Mucosa of stomach (tissue), 1 donor: ENCODE data around the gene KCNQ1.

ENCODE experiments used
- H3K27me3 ChIP-seq: one replicate; pipeline ENCODE4 v1.7.0; 2013; ENCODE audit warnings: mild to moderate bottlenecking, low read length; ENCODE audit not compliant: control insufficient read depth, insufficient read depth
- H3K36me3 ChIP-seq: one replicate; pipeline ENCODE4 v1.7.0; 2013; ENCODE audit warnings: low read length; ENCODE audit not compliant: control insufficient read depth, insufficient read depth
- H3K4me1 ChIP-seq: one replicate; pipeline ENCODE4 v1.7.0; 2013; ENCODE audit warnings: mild to moderate bottlenecking, low read length; ENCODE audit not compliant: control insufficient read depth, insufficient read depth
- H3K4me3 ChIP-seq: one replicate; pipeline ENCODE4 v1.7.0; 2013; ENCODE audit warnings: low read length
- H3K9ac ChIP-seq: one replicate; pipeline ENCODE4 v1.7.0; 2013; ENCODE audit warnings: mild to moderate bottlenecking, low read length, moderate library complexity
- H3K9me3 ChIP-seq: one replicate; pipeline ENCODE4 v1.7.0; 2013; ENCODE audit warnings: mild to moderate bottlenecking, low read length, moderate library complexity; ENCODE audit not compliant: control insufficient read depth
- donor health status: Pancreatic carcinoma.

The KCNQ1 gene

DNA sequence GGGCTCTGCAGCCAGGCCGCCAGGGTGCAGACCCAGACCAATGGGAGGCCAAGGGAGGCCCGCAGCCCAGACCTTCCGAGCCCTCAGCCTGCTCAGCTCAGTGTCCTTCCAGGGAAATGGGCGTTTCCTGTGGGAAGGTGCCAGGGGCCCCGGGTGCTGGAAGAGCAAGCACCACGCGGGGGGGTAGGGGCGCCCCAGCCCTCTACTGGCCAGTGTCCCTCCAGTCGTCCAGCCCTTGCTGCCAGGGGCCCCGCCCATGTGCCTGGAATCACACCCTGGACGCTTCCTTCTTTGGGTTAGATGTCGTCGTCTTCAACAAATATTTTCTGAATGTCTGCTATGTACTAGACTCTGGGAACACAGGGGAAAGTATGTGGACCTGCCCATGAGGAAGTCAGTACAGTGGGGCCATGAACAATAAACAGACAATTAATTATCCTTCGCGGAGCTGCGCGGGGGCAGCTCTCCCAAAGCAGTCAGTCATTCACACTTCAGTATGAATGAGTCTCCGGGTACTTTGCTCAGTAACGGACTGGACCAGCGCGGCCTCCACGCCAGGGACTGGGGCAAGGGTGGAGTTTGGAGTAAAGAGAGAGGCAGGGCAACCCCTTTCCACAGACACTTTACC is 380.6 kb downstream of the KCNQ1 start:
- H3K4me1 ChIP-seq: peaks cover 17% of the 10 kb centered on the region

DNA sequence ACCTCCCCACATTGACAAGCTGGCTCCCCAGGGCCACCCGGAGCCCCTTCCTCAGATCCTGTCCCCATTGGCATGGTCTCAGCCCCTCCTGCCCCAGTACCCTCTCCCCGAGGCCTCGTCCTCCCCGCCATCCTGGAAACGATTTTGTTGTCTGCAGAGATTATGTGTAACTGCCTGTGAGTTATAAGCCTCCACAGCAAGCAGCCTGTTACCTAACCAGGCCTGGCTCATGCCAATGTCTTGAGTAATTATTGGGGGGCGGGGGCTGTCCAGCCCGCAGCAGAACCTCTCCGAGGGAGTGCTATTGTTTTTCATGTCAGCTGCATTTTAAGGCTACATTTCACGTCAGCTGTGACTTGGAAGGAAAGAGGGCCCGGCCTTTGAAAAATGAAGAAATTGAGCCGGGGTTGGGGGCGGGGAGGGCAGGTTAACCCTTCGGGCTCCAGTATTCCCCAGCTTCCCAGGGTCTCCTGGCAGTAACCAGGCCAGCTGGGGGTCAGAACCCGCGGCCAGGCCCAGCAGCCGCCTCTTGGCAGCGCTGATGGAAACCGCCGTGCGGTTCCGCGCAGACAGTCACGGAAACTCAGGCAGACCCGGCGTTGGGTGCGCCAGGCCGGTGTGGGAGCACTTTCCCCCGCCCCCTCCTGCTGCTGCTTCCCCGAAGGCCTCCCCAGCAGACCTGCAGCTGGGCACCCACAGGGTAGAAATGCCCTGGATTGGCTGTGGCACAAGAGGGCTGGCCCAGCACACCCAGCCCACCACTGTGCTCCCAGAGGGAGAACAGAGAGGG is 381.3 kb downstream of the KCNQ1 start:
- Histone ChIP-seq H3K4me1 (peaks cover 17% of the 10 kb centered on the region), H3K27me3 (peaks cover 5% of the 10 kb centered on the region), H3K9ac (peak overlapping the region; percentile 47), H3K36me3 (no peaks in the 10 kb centered on the region), H3K9me3 (no peaks in the 10 kb centered on the region), H3K4me3 (no peak overlapping the region)

More for the DNA sequence above, 380.6 kb downstream of the KCNQ1 start:
- H3K9ac ChIP-seq: peak overlapping the region; percentile 47
- no peaks in the 10 kb centered on the region for H3K36me3 ChIP-seq
- peaks cover 5% of the 10 kb centered on the region for H3K27me3 ChIP-seq
- no peaks in the 10 kb centered on the region for H3K9me3 ChIP-seq
- no peak overlapping the region for H3K4me3 ChIP-seq

DNA sequence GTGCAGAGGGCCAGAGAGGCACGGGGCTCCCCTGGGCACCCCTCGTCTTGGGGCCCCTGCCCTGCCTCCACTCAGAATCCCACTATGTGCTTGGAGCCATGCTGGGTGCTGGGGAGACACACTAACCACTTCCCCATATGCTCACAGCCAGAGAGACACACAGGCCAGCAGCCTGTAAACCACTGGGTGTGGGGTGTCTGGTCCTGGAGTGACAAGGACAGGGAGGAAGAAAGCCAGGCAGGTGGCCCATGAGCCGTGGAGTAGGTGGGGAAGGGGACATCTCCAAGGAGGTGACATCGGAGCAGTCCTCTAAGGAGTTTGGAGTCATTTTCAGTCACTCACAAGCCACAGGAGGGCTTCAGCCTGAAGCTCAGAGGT is 381.9 kb downstream of the KCNQ1 start:
- no peak overlapping the region for H3K4me3 ChIP-seq
- peaks cover 5% of the 10 kb centered on the region for H3K27me3 ChIP-seq
- H3K36me3 ChIP-seq: no peaks in the 10 kb centered on the region
- H3K4me1 ChIP-seq: peaks cover 17% of the 10 kb centered on the region
- H3K9ac ChIP-seq: no peak overlapping the region
- no peaks in the 10 kb centered on the region for H3K9me3 ChIP-seq

DNA sequence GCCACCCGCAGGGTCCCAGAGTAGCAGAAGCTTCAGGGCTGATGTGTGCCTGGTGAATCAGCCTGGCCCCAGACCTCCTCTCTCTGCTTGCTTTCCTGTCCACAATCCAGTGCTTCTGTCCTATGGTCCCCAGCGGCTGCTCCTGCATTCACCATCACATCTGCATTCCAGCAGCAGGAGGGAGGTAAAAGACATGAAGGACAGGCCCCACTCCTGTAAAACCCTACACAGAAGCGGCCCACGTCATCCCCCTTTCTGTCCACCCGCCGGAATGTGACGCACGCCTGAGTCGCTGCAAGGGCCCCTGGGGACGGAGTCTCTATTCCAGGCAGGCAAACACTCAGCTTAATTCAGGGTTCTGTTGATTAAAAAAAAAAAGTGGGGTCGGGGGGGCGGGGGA is 382.4 kb downstream of the KCNQ1 start:
- H3K36me3 ChIP-seq: no peaks in the 10 kb centered on the region
- no peak overlapping the region for H3K4me3 ChIP-seq
- H3K9ac ChIP-seq: no peak overlapping the region
- no peaks in the 10 kb centered on the region for H3K9me3 ChIP-seq
- peaks cover 5% of the 10 kb centered on the region for H3K27me3 ChIP-seq
- peaks cover 17% of the 10 kb centered on the region for H3K4me1 ChIP-seq

DNA sequence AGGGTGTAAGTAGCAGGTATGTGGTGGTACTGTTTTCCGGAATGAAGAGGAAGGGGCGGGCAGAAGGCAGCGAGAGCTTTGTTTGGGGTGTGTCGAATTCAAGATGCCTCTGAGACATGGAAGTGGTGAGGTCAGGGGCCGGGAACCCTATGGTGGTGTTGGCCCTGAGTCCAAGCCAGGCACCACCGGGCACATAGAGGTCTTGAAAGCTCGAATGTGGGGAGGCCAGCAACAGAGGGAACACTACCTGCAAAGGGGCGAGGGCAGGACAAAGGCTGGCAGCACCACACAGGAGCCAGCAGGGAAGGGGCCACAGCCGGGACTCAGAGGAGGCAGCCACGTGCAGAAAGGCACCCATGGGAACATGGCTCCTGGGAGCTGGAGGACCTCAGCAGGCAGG is 383.0 kb downstream of the KCNQ1 start:
- H3K9me3 ChIP-seq: no peaks in the 10 kb centered on the region
- peaks cover 5% of the 10 kb centered on the region for H3K27me3 ChIP-seq
- no peaks in the 10 kb centered on the region for H3K36me3 ChIP-seq
- no peak overlapping the region for H3K9ac ChIP-seq
- H3K4me3 ChIP-seq: no peak overlapping the region
- peaks cover 17% of the 10 kb centered on the region for H3K4me1 ChIP-seq

DNA sequence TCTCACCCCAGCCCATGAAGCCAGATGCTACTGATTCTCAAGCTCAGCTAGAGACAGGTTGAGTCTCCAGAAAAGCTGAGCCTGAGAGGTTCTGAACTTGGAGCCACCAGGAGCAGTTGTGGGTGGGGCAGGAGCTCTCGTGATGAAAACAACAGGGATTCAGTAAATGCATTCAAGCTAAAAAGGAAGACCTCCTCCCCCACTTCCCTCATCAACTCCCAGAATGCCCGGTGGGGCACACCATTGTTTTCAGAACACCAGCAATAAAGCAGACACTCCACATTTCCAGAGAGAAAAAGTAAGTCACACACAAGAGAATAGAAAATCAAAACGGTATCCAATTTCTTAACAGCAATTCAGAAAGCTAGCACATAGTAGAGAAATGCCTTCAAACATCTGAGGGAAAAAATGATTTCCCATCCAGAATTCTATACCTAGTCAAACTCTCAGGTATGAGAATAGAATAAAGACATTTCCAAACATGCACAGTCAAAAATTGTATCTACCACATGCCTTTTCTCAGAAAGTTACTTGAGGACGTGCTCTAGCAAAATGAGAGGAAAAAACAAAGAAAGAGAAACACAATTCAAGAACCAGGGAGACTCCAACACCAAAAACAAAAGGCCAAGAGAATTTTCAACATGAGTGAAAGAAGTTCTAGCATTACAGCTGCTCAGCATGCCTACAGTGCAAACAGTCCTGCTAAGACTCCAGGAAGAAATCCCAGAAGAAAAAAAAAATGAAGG is 383.9 kb downstream of the KCNQ1 start:
- H3K4me1 ChIP-seq: peaks cover 17% of the 10 kb centered on the region
- H3K4me3 ChIP-seq: no peak overlapping the region
- no peaks in the 10 kb centered on the region for H3K36me3 ChIP-seq
- no peak overlapping the region for H3K9ac ChIP-seq
- H3K9me3 ChIP-seq: no peaks in the 10 kb centered on the region
- peaks cover 5% of the 10 kb centered on the region for H3K27me3 ChIP-seq

DNA sequence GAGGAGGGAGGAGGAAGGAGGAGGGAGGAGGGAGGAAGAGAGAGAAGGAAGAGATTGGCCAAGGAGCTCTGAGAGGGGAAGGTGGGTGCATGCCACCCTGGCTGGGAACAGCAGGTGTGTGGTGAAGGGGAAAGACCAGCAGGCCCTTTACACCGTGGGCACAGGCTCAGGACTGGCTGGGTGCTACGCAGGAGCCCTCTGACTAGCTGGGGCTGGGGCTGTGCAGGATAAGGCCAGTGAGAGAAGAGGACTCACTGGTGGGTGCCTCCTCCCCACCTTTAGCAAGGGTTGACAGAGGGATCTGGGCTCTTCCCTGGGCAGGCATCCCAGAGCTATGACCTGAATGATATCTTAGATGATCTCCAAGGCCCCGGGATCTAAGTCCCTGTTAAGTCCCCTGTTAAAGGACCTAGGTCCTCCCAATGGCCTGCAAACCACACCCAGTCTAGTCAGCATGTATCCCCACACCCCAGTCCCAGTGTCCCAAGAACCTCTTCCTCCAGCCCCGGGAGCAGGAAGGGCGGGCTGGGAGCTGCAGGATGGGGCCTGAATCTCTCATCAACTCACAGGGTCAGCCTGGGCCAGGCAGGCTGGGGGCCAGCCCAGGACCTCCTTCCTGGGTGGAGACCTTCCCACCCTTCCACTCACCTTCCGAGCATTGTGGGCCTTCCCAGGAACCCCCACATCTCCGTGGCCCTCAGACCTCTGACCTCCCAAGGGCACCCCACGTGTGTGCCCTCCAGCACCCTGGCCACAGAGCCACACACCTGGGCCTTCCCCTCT is 385.4 kb downstream of the KCNQ1 start:
- H3K36me3 ChIP-seq: no peaks in the 10 kb centered on the region
- peaks cover 11% of the 10 kb centered on the region for H3K4me1 ChIP-seq
- H3K4me3 ChIP-seq: no peak overlapping the region
- H3K27me3 ChIP-seq: peaks cover 5% of the 10 kb centered on the region
- no peak overlapping the region for H3K9ac ChIP-seq
- H3K9me3 ChIP-seq: no peaks in the 10 kb centered on the region

DNA sequence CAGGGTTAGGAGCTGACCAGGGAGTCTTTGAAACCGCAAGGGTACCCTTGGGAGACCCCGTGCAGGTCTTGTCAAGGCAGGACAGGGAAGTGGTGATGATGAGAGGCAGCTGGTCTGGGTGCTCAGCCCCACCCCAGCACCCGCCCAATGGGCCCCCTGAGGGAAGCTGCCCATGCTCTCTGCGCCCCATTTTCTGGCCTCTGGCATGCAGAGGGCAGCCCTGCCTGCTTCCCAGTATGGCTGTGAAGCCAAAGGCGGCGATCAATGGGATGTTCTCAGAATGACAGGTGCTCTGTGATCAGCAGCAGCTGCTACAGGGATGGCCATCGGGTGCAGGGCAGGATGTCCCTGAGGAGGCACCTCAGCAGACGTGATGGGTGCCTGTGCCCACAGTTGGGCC is 386.1 kb downstream of the KCNQ1 start:
- Histone ChIP-seq H3K9me3 (no peaks in the 10 kb centered on the region), H3K36me3 (no peaks in the 10 kb centered on the region), H3K4me3 (no peak overlapping the region), H3K9ac (no peak overlapping the region), H3K27me3 (peaks cover 5% of the 10 kb centered on the region), H3K4me1 (peaks cover 4% of the 10 kb centered on the region)

DNA sequence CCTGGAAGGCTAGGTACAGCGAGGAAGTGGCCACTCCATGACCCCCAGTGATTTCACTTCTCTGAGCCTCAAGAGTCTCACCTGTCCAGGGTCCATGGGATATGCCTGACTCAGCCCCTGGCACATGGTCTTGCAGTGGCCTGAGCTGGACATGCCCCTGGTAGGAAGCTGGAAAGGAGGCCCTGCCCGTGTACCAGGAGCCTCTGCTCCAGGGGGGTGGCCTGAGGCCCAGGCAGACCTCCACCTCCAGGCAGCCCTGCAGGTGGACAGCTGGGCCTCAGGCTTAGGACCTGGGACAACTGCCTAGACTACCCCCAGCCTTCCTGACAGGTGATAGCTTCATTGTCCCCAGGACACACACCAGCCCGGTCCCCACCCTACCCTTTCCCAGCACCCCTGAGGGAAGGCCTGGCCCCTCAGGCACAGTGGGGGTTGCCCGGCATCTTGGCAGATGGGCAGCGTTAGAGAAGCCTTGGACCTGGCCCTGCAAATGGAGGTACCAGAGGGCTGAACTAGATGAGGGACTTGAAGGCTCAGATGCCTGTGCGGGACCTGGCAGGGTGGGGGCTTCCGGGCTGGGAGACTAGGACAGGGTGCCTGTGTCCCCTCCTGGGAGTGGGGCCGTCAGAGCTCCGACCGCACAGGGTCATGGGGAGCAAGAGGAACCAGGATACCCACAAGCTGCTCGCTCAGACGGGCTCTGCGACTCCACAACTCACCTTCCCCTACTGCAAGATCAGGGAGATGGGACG is 387.1 kb downstream of the KCNQ1 start:
- Histone ChIP-seq H3K27me3 (peaks cover 2% of the 10 kb centered on the region), H3K9me3 (no peaks in the 10 kb centered on the region), H3K4me1 (peaks cover 6% of the 10 kb centered on the region), H3K4me3 (no peak overlapping the region), H3K36me3 (no peaks in the 10 kb centered on the region), H3K9ac (no peak overlapping the region)

DNA sequence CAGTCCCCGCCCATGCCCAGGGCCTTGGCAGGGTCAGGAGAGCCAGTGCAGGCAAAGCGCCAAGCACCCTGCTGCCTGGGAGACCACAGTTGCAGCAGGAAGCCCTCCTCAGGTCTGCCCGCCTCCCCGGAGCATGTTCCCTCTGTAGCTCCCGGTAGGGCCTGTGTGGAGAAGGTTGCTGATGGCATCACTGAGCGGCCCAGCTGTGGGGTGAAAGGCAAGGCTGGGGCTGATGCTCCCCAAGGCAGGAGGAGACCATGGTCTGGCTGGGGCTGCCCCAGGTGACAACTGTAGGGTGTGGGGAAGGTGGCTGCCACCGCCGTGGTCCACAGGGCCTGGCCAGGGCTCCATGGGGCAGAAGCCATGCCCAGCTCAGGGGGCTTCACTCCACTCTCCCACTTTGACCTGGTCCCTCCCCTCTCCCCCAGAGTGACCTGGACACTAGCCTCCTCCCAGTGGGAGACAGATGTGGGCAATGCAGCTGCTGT is 387.8 kb downstream of the KCNQ1 start:
- H3K9ac ChIP-seq: no peak overlapping the region
- H3K27me3 ChIP-seq: no peaks in the 10 kb centered on the region
- H3K4me1 ChIP-seq: peaks cover 12% of the 10 kb centered on the region
- no peaks in the 10 kb centered on the region for H3K36me3 ChIP-seq
- H3K9me3 ChIP-seq: no peaks in the 10 kb centered on the region
- no peak overlapping the region for H3K4me3 ChIP-seq

DNA sequence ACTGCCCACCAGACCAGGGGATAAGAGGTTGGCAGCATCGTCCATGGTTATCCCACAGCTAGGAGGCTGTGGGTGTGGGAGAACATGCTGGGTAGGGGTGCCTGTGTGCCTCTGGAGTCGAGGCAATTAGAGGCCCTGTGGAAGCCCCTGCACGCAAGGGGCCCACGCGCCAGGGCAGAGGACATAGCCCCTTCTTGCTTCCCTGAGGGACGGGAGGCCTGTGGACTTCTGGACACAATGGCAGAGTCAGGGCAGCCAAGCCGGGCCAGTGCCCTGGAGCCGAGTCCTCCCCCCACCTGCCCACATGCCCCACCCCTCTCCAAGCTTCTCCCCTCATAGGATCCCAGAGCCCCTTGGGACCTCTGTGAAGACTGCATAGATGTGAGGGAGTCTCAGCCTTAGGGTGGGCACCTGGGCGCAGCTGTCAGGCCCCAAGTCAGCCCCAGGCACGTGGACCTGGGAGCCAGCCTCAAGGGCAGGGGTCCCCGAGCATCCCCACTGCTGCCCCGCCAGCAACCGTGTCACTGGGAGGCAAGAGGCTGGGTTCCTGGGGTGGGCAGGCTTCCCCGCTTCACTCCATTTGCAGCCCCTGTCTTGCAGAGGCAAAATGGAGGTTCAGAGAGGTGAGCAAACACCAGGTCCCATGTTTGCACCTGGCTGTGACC is 388.4 kb downstream of the KCNQ1 start:
- no peak overlapping the region for H3K4me3 ChIP-seq
- H3K9me3 ChIP-seq: no peaks in the 10 kb centered on the region
- H3K9ac ChIP-seq: no peak overlapping the region
- no peaks in the 10 kb centered on the region for H3K27me3 ChIP-seq
- no peaks in the 10 kb centered on the region for H3K36me3 ChIP-seq
- peaks cover 12% of the 10 kb centered on the region for H3K4me1 ChIP-seq
